Neuronal stem cell (in vitro differentiated cells): ENCODE results near the gene UNC5C.
A peak's percentile ranks its signal among the peaks of the same experiment; 100 is the strongest.

ENCODE experiments used
- DNase-seq: peaks from one replicate; pipeline ENCODE4 v3.0.0-alpha.2; 2013; ENCODE audit warnings: low spot score
- H2AFZ ChIP-seq: one replicate; pipeline ENCODE4 v1.6.1; 2013; ENCODE audit warnings: mild to moderate bottlenecking, low read length, inconsistent platforms
- H2AK5ac ChIP-seq: 2 replicates; pipeline ENCODE4 v1.6.1; 2013; ENCODE audit warnings: low read depth, mild to moderate bottlenecking, inconsistent platforms, low read length, moderate library complexity, mixed read lengths
- H2BK120ac ChIP-seq: 2 replicates; pipeline ENCODE4 v1.6.1; 2013; ENCODE audit warnings: low read depth, mild to moderate bottlenecking, inconsistent platforms, low read length, moderate library complexity, mixed read lengths
- H2BK12ac ChIP-seq: one replicate; pipeline ENCODE4 v1.6.1; 2013; ENCODE audit warnings: low read length, inconsistent platforms
- H2BK15ac ChIP-seq: 2 replicates; pipeline ENCODE4 v1.6.1; 2013; ENCODE audit warnings: mild to moderate bottlenecking, low read length, inconsistent platforms, mixed read lengths
- H2BK5ac ChIP-seq: one replicate; pipeline ENCODE4 v1.6.1; 2013; ENCODE audit warnings: inconsistent platforms, mild to moderate bottlenecking, low read length, moderate library complexity
- H3K14ac ChIP-seq: one replicate; pipeline ENCODE4 v1.6.1; 2013; ENCODE audit warnings: low read length, inconsistent platforms
- H3K18ac ChIP-seq: 2 replicates; pipeline ENCODE4 v1.6.1; 2013; ENCODE audit warnings: low read length, inconsistent platforms
- H3K23ac ChIP-seq: 2 replicates; pipeline ENCODE4 v1.6.1; 2013; ENCODE audit warnings: low read depth, mild to moderate bottlenecking, mixed read lengths, low read length, inconsistent platforms; ENCODE audit not compliant: poor library complexity
- H3K27ac ChIP-seq: replicated peaks from 3 replicates; pipeline ENCODE4 v1.5.1; 2013; ENCODE audit warnings: low read length, inconsistent platforms
- H3K27me3 ChIP-seq, 3 experiments: 2 replicates each; pipeline ENCODE4 v1.6.1; 2013; ENCODE audit warnings: low read length in 3 of 3, mild to moderate bottlenecking in 2 of 3, inconsistent platforms in 1 of 3, low read depth in 1 of 3, mixed read lengths in 1 of 3, moderate library complexity in 1 of 3; ENCODE audit not compliant: control insufficient read depth in 3 of 3, insufficient read depth in 3 of 3
- H3K36me3 ChIP-seq, 2 donors: replicated peaks in 1 of 2; 2 replicates each; pipeline ENCODE4 v1.6.1; 2013; ENCODE audit warnings: low read length in 2 of 2; ENCODE audit not compliant: control insufficient read depth in 2 of 2, insufficient read depth in 2 of 2
- H3K4ac ChIP-seq: 2 replicates; pipeline ENCODE4 v1.6.1; 2013; ENCODE audit warnings: inconsistent platforms, mild to moderate bottlenecking, low read length, moderate library complexity
- H3K4me1 ChIP-seq, 2 donors: 1 replicate in 1 of 2; 2 replicates in 1 of 2; pipeline ENCODE4 v1.6.1; 2013; ENCODE audit warnings: low read length in 2 of 2, low read depth in 1 of 2; ENCODE audit not compliant: control insufficient read depth in 2 of 2, insufficient read depth in 1 of 2
- H3K4me2 ChIP-seq: one replicate; pipeline ENCODE4 v1.6.1; 2013; ENCODE audit warnings: mild to moderate bottlenecking, low read length, inconsistent platforms; ENCODE audit not compliant: insufficient read depth, poor library complexity, severe bottlenecking
- H3K4me3 ChIP-seq, 2 donors: 2 replicates each; pipeline ENCODE4 v1.5.1; 2013; ENCODE audit warnings: low read length in 2 of 2, mild to moderate bottlenecking in 2 of 2, inconsistent platforms in 1 of 2, moderate library complexity in 1 of 2
- H3K79me1 ChIP-seq: one replicate; pipeline ENCODE4 v1.6.1; 2013; ENCODE audit warnings: low read depth, mild to moderate bottlenecking, inconsistent platforms, low read length, moderate library complexity
- H3K9ac ChIP-seq: one replicate; pipeline ENCODE4 v1.6.1; 2013; ENCODE audit warnings: mild to moderate bottlenecking, low read depth, low read length, inconsistent platforms; ENCODE audit not compliant: poor library complexity
- H3K9me3 ChIP-seq, 2 donors: replicated peaks in 1 of 2; 2 replicates each; pipeline versions ENCODE3 to v1.6.1; 2013; ENCODE audit warnings: low read length in 2 of 2, mild to moderate bottlenecking in 2 of 2, inconsistent platforms in 1 of 2, low read depth in 1 of 2, mixed read lengths in 1 of 2, moderate library complexity in 1 of 2; ENCODE audit not compliant: control insufficient read depth in 2 of 2, insufficient read depth in 1 of 2
- H4K8ac ChIP-seq: one replicate; pipeline ENCODE4 v1.6.1; 2013; ENCODE audit warnings: low read depth, mild to moderate bottlenecking, inconsistent platforms, low read length, moderate library complexity
- H4K91ac ChIP-seq: one replicate; pipeline ENCODE4 v1.6.1; 2013; ENCODE audit warnings: low read length, low read depth, mild to moderate bottlenecking, inconsistent platforms; ENCODE audit not compliant: poor library complexity
- whole genome bisulfite sequencing, 2 donors: extraction: QIAGEN DNeasy Blood & Tissue Kit; methylation state at CpG; one replicate each; pipeline ENCODE4 v1.1.7; 2013; ENCODE audit warnings: missing lambda C conversion rate in 2 of 2, mixed read lengths in 1 of 2; ENCODE audit not compliant: insufficient read length in 2 of 2, insufficient replicate concordance in 1 of 2; ENCODE audit errors: extremely low coverage in 2 of 2; 5-methylcytosine and 5-hydroxymethylcytosine counted together

Gene UNC5C

DNA sequence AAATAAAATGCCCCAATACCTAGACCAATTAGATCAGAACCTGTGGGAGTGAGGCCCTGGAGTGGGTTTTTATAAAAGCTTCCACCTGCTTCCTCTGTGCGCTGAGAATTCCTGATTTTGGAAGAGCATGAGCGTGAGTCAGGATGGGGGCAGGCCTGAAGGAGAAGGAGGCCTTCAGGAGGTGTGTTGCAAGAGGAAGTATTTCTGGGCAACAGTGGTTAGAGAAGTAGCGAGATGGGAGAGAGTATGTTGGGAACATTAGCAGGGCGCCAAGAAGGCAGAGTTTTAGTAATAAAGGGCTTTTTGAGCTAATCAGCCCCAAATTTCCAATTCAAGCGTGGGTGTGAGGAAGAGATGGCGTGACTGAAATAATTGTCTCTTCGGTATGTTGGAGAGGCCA lies 349.8 kb downstream of the UNC5C start:
- Histone ChIP-seq H3K36me3 (peaks cover 0 to 2% of the 10 kb centered on the region in 2 donors), H3K4me3 (no peak overlapping the region), H4K91ac (no peak overlapping the region), H3K9me3 (no peaks in the 10 kb centered on the region), H3K27ac (no peak overlapping the region), H3K9ac (no peak overlapping the region), H3K79me1 (no peaks in the 10 kb centered on the region), H2BK15ac (no peak overlapping the region), H2BK5ac (no peak overlapping the region), H3K4me1 (no peaks in the 10 kb centered on the region), H3K23ac (no peak overlapping the region), H3K27me3 (peaks cover 0 to 4% (median 0%) of the 10 kb centered on the region in 3 experiments), H4K8ac (no peak overlapping the region), H3K4me2 (no peak overlapping the region), H3K4ac (no peak overlapping the region), H2BK12ac (no peak overlapping the region), H2AFZ (no peak overlapping the region), H2BK120ac (no peak overlapping the region), H3K14ac (no peak overlapping the region), H2AK5ac (no peak overlapping the region), H3K18ac (no peak overlapping the region)
- no peak for DNase-seq
- WGBS, 2 donors = no CpG with 5 or more reads among the region's 7 CpGs

DNA sequence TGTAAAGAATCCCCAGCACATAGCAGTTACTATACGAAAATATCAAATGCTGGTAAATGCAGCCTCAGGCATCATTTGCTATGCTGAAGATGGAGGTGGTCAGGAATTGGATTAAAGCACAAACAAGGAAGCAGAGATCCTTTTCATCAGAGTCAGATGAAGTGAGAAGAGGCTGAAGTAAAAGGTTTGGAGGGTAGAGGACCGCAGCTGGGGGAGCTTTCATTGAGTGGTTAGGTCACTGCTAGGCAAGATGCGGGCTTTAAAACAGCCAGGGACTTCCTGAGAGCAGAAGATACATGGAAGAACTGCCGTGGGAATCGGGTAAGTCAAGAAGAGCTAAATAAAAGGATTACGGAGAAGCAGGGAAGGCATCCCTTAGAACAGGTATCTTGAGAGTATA lies 351.4 kb downstream of the UNC5C start:
- WGBS, 2 donors = no CpG with 5 or more reads among the region's 6 CpGs
- H2AFZ ChIP-seq = no peak overlapping the region
- no peaks in the 10 kb centered on the region for H3K4me1 ChIP-seq

DNA sequence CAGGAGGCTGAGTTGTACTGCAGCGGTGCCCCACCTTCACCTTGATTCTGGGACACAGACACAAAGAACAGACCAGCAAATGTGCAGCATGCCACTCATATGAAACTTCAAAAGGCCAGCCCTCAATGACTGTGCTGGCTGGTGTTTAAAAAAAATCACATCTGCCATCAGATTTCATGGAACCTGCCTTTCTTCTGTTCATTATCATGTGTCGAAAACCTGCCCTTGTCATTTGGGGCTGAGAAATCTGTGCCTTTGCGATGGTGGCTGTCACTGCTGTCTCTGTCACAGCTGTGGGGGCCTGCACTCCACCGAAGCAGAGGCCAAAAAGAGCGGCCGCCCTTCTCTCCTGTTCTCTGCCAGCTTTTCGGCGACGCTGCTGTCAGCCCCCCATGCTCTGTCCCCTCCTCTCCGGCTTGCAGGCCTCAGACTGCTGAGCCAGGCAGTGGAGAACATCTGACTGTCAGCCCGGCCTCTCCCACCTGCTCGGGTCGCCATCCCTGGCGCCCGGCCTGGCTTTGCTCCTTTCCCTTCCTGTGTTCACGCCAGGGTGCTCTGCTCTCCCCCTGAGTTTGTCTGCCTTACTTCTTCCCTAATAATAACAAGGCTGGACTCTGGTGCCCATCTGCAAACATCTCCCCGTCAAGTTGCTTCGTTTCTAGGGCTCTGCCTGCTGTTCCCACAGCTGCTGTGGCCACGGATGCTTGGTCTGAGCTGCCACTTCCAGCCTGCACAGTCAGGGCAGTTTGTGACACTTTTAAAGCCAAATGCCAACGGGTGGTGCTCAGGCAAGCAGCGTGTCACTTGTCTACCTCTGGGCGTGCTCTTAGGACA lies 355.2 kb downstream of the UNC5C start:
- Histone ChIP-seq H2AFZ (no peak overlapping the region), H3K18ac (peak overlapping the region; percentile 7), H3K27me3 (peaks cover 0 to 25% (median 0%) of the 10 kb centered on the region in 3 experiments), H3K4me3 (no peak overlapping the region), H3K23ac (peak overlapping the region; percentile 37), H3K9ac (no peak overlapping the region), H2BK120ac (no peak overlapping the region), H3K9me3 (no peaks in the 10 kb centered on the region), H4K91ac (no peak overlapping the region), H3K4me1 (peaks cover 7 to 9% of the 10 kb centered on the region in 2 donors), H3K27ac (no peak overlapping the region), H2AK5ac (no peak overlapping the region), H2BK12ac (no peak overlapping the region), H2BK5ac (no peak overlapping the region), H3K36me3 (peaks cover 0 to 2% of the 10 kb centered on the region in 2 donors), H3K4me2 (no peak overlapping the region), H3K14ac (peak overlapping the region; percentile 25), H2BK15ac (no peak overlapping the region), H4K8ac (no peak overlapping the region), H3K79me1 (no peaks in the 10 kb centered on the region), H3K4ac (no peak overlapping the region)
- WGBS, 2 donors = no CpG with 5 or more reads among the region's 22 CpGs
- no peak for DNase-seq

More for the DNA sequence above, 351.4 kb downstream of the UNC5C start:
- no peak overlapping the region for H3K27ac ChIP-seq
- H2BK15ac ChIP-seq = no peak overlapping the region
- H3K18ac ChIP-seq = no peak overlapping the region
- H3K36me3 ChIP-seq = peaks cover 0 to 2% of the 10 kb centered on the region in 2 donors
- no peak overlapping the region for H3K4ac ChIP-seq
- H3K79me1 ChIP-seq = no peaks in the 10 kb centered on the region
- H3K4me2 ChIP-seq = no peak overlapping the region
- no peak overlapping the region for H2AK5ac ChIP-seq
- H3K23ac ChIP-seq = no peak overlapping the region
- DNase-seq = no peak
- H4K91ac ChIP-seq = no peak overlapping the region
- peaks cover 0 to 16% (median 0%) of the 10 kb centered on the region in 3 experiments for H3K27me3 ChIP-seq
- no peaks in the 10 kb centered on the region for H3K9me3 ChIP-seq
- no peak overlapping the region for H3K4me3 ChIP-seq
- no peak overlapping the region for H3K9ac ChIP-seq
- no peak overlapping the region for H3K14ac ChIP-seq
- H4K8ac ChIP-seq = no peak overlapping the region
- no peak overlapping the region for H2BK5ac ChIP-seq
- no peak overlapping the region for H2BK12ac ChIP-seq
- H2BK120ac ChIP-seq = no peak overlapping the region

DNA sequence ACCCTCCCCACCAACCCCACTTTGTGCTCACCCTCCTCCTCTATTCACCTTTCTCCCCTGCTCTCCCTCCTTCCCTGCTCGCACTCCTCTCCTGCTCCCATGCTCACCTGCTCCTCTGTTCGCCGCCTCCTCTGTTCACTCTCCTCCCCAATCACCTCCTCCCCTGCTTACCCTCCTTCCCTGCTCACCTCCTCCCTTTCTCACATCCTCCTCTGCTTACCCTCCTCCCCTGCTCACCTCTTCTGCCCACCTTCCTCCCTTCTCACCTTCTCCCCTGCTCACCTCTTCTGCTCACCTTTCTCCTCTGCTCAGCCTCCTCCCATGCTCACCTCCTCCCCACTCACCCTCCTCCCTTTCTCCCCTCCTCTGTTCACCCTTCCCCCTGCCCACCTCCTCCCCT lies 357.2 kb downstream of the UNC5C start:
- H3K79me1 ChIP-seq = no peaks in the 10 kb centered on the region
- no peak overlapping the region for H2BK120ac ChIP-seq
- H3K9ac ChIP-seq = no peak overlapping the region
- no peak overlapping the region for H2BK12ac ChIP-seq
- peak overlapping the region; percentile 53 for H2BK15ac ChIP-seq
- no peak for DNase-seq
- peaks cover 9% of the 10 kb centered on the region in 2 donors for H3K4me1 ChIP-seq
- peaks cover 0 to 5% of the 10 kb centered on the region in 2 donors for H3K9me3 ChIP-seq
- H3K4me2 ChIP-seq = no peak overlapping the region
- no peak overlapping the region for H3K14ac ChIP-seq
- H3K27ac ChIP-seq = no peak overlapping the region
- WGBS, 2 donors = no CpG with 5 or more reads among the region's 3 CpGs
- H2AFZ ChIP-seq = no peak overlapping the region
- H2AK5ac ChIP-seq = peak overlapping the region; percentile 30
- no peak overlapping the region for H2BK5ac ChIP-seq
- peak overlapping the region; percentile 71 for H3K18ac ChIP-seq
- H3K4ac ChIP-seq = no peak overlapping the region
- peak overlapping the region; percentile 31 for H3K23ac ChIP-seq
- H3K27me3 ChIP-seq = peaks cover 0 to 31% (median 0%) of the 10 kb centered on the region in 3 experiments
- H3K4me3 ChIP-seq = no peak overlapping the region
- no peak overlapping the region for H4K91ac ChIP-seq
- peaks cover 0 to 10% of the 10 kb centered on the region in 2 donors for H3K36me3 ChIP-seq
- H4K8ac ChIP-seq = no peak overlapping the region
